A673 (cell line): Measurements from ENCODE around the gene PIGT.

ENCODE experiments used
- EZH2 ChIP-seq: fragments of 200-600 bp; sonication (generic); IDR thresholded peaks from 2 replicates; pipeline ENCODE4 v1.6.1; 2017; ENCODE audit warnings: borderline replicate concordance, low read depth, mild to moderate bottlenecking, mixed read lengths, antibody characterized with exemption, low read length; ENCODE audit not compliant: poor library complexity, severe bottlenecking
- TF ChIP-seq, protein P1 (sequence below): fragments of 300-800, 200-600 bp; sonication (generic); conservative IDR thresholded peaks from 2 replicates; pipeline ENCODE4 v1.5.1; 2017; ENCODE audit warnings: low read depth, mild to moderate bottlenecking, antibody characterized with exemption, low read length, moderate library complexity, mixed read lengths

DNA sequence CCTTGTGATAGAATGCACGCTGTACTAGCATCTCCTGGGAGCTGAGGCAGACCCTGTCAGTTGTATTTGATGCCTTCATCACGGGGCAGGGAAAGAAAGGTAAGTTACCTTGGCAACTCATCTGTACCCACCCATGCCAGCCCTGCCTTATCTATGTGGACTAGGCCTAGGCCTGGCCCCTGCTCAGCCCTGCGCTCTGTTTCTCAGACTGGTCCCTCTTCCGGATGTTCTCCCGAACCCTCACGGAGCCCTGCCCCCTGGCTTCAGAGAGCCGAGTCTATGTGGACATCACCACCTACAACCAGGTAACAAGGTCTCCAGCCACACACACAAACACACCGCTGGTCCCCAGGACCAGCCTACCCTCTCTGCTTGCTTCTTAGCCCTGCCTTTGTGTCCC lies 4.2 kb downstream of the PIGT start:
- TF ChIP-seq, protein P1, sequence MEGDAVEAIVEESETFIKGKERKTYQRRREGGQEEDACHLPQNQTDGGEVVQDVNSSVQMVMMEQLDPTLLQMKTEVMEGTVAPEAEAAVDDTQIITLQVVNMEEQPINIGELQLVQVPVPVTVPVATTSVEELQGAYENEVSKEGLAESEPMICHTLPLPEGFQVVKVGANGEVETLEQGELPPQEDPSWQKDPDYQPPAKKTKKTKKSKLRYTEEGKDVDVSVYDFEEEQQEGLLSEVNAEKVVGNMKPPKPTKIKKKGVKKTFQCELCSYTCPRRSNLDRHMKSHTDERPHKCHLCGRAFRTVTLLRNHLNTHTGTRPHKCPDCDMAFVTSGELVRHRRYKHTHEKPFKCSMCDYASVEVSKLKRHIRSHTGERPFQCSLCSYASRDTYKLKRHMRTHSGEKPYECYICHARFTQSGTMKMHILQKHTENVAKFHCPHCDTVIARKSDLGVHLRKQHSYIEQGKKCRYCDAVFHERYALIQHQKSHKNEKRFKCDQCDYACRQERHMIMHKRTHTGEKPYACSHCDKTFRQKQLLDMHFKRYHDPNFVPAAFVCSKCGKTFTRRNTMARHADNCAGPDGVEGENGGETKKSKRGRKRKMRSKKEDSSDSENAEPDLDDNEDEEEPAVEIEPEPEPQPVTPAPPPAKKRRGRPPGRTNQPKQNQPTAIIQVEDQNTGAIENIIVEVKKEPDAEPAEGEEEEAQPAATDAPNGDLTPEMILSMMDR, result no peak
- no peak for TF ChIP-seq EZH2
